Mucosa of stomach (tissue), 1 donor: ENCODE data around the gene RFX7.

Experiments
- H3K27me3 ChIP-seq: one replicate; pipeline ENCODE4 v1.7.0; 2013; ENCODE audit warnings: mild to moderate bottlenecking, low read length; ENCODE audit not compliant: control insufficient read depth, insufficient read depth
- H3K36me3 ChIP-seq: one replicate; pipeline ENCODE4 v1.7.0; 2013; ENCODE audit warnings: low read length; ENCODE audit not compliant: control insufficient read depth, insufficient read depth
- H3K4me1 ChIP-seq: one replicate; pipeline ENCODE4 v1.7.0; 2013; ENCODE audit warnings: mild to moderate bottlenecking, low read length; ENCODE audit not compliant: control insufficient read depth, insufficient read depth
- H3K4me3 ChIP-seq: one replicate; pipeline ENCODE4 v1.7.0; 2013; ENCODE audit warnings: low read length
- H3K9ac ChIP-seq: one replicate; pipeline ENCODE4 v1.7.0; 2013; ENCODE audit warnings: mild to moderate bottlenecking, low read length, moderate library complexity
- H3K9me3 ChIP-seq: one replicate; pipeline ENCODE4 v1.7.0; 2013; ENCODE audit warnings: mild to moderate bottlenecking, low read length, moderate library complexity; ENCODE audit not compliant: control insufficient read depth
- donor health status: Pancreatic carcinoma.

RFX7 gene

GRCh38 chr15:56088389-56088788 is 155.3 kb downstream of the RFX7 start:
- Histone ChIP-seq H3K9ac (no peak overlapping the region), H3K36me3 (peaks cover 1% of the 10 kb centered on the region), H3K27me3 (no peaks in the 10 kb centered on the region), H3K4me1 (no peaks in the 10 kb centered on the region), H3K4me3 (no peak overlapping the region), H3K9me3 (no peaks in the 10 kb centered on the region)

GRCh38 chr15:56086566-56086965 is 157.1 kb downstream of the RFX7 start:
- no peaks in the 10 kb centered on the region for H3K4me1 ChIP-seq
- H3K4me3 ChIP-seq: no peak overlapping the region
- H3K9ac ChIP-seq: no peak overlapping the region
- H3K36me3 ChIP-seq: no peaks in the 10 kb centered on the region
- H3K27me3 ChIP-seq: no peaks in the 10 kb centered on the region
- H3K9me3 ChIP-seq: no peaks in the 10 kb centered on the region

- H3K4me1 ChIP-seq: no peaks in the 10 kb centered on the region
- no peaks in the 10 kb centered on the region for H3K27me3 ChIP-seq
- no peaks in the 10 kb centered on the region for H3K9me3 ChIP-seq
- no peak overlapping the region for H3K4me3 ChIP-seq
- H3K9ac ChIP-seq: no peak overlapping the region
- H3K36me3 ChIP-seq: no peaks in the 10 kb centered on the region
Observed at GRCh38 chr15:56082263-56082761, 161.4 kb downstream of the RFX7 start.

DNA sequence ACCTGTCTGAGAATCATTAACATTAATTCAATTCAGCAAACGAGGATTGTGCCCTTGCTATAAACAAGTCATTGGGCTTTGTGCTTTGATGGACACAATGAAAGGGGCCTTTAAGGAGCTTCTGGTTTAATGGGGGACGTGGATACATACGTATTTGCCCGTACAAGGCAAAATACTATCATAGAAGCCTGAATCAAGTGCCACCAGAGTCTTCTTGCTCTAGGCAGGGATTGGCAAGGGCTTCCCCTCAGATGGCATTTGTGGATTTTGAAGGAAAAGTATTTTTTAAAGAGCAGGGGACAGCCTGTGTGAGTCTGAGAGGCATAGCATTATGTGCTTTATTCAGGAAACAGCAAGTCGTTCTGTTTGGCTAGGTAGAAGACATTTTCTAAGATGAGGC is 166.6 kb downstream of the RFX7 start:
- no peaks in the 10 kb centered on the region for H3K9me3 ChIP-seq
- no peaks in the 10 kb centered on the region for H3K4me1 ChIP-seq
- no peak overlapping the region for H3K9ac ChIP-seq
- no peaks in the 10 kb centered on the region for H3K27me3 ChIP-seq
- H3K4me3 ChIP-seq: no peak overlapping the region
- H3K36me3 ChIP-seq: no peaks in the 10 kb centered on the region

- Histone ChIP-seq H3K4me1 (no peaks in the 10 kb centered on the region), H3K9ac (no peak overlapping the region), H3K27me3 (no peaks in the 10 kb centered on the region), H3K9me3 (no peaks in the 10 kb centered on the region), H3K36me3 (no peaks in the 10 kb centered on the region), H3K4me3 (no peak overlapping the region)
Observed at GRCh38 chr15:56076640-56077039, 167.0 kb downstream of the RFX7 start.

GRCh38 chr15:56074481-56075265 is 169.0 kb downstream of the RFX7 start:
- H3K9ac ChIP-seq: no peak overlapping the region
- H3K4me1 ChIP-seq: no peaks in the 10 kb centered on the region
- H3K36me3 ChIP-seq: no peaks in the 10 kb centered on the region
- H3K4me3 ChIP-seq: no peak overlapping the region
- no peaks in the 10 kb centered on the region for H3K9me3 ChIP-seq
- no peaks in the 10 kb centered on the region for H3K27me3 ChIP-seq

- Histone ChIP-seq H3K36me3 (no peaks in the 10 kb centered on the region), H3K4me3 (no peak overlapping the region), H3K9me3 (no peaks in the 10 kb centered on the region), H3K27me3 (no peaks in the 10 kb centered on the region), H3K9ac (no peak overlapping the region), H3K4me1 (no peaks in the 10 kb centered on the region)
Observed at GRCh38 chr15:56064152-56064551, 179.5 kb downstream of the RFX7 start.

GRCh38 chr15:56059716-56060115 is 184.0 kb downstream of the RFX7 start:
- no peaks in the 10 kb centered on the region for H3K27me3 ChIP-seq
- H3K36me3 ChIP-seq: no peaks in the 10 kb centered on the region

DNA sequence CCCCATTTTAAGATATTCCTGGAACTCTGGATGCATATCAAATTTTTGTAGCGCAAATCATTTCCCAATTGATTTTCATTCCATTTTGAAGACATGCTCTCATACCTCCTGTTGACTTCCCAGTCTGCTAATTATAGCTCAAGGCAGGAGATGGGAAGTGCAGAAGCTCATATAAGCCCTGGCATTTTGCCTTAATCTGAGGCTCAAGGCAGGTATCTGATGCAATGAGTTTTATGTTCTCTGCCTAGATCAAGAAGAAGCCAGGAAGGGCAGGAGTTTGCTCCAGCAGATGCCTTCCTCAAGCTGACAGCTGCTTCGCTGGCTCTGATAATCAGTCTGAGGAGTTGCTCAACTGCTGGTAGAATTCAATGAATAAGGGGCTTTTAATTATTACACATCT is 184.7 kb downstream of the RFX7 start:
- H3K4me1 ChIP-seq: no peaks in the 10 kb centered on the region
- no peak overlapping the region for H3K9ac ChIP-seq

More at GRCh38 chr15:56059716-56060115, 184.0 kb downstream of the RFX7 start:
- Histone ChIP-seq H3K9me3 (no peaks in the 10 kb centered on the region), H3K4me1 (no peaks in the 10 kb centered on the region), H3K9ac (no peak overlapping the region), H3K4me3 (no peak overlapping the region)

DNA sequence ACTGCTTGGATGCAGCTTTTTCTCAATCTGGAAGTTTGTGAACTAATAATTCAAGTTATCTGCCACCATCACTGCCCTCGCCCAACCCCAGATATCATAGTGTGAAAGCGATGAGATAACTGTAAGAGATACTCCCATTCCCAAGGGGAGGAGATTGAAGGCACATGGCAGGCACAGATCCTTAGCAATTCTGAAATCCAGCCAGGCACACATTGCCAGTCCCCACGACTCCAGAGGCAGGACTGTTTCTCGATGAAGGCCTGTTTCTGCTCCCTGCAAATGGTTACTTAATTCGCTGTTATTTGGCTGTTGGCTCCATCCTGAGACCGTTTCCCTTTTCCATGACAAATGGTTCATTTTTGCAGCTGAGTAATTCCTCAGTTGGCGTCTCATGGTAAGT is 187.1 kb downstream of the RFX7 start:
- H3K9ac ChIP-seq: no peak overlapping the region
- H3K4me3 ChIP-seq: no peak overlapping the region
- H3K9me3 ChIP-seq: no peaks in the 10 kb centered on the region
- H3K36me3 ChIP-seq: no peaks in the 10 kb centered on the region
- no peaks in the 10 kb centered on the region for H3K4me1 ChIP-seq
- H3K27me3 ChIP-seq: no peaks in the 10 kb centered on the region

More for the DNA sequence above, 184.7 kb downstream of the RFX7 start:
- Histone ChIP-seq H3K9me3 (no peaks in the 10 kb centered on the region), H3K27me3 (no peaks in the 10 kb centered on the region), H3K4me3 (no peak overlapping the region), H3K36me3 (no peaks in the 10 kb centered on the region)

GRCh38 chr15:56053046-56053400 is 190.7 kb downstream of the RFX7 start:
- Histone ChIP-seq H3K4me1 (no peaks in the 10 kb centered on the region), H3K36me3 (no peaks in the 10 kb centered on the region), H3K9ac (no peak overlapping the region), H3K4me3 (no peak overlapping the region), H3K27me3 (no peaks in the 10 kb centered on the region), H3K9me3 (no peaks in the 10 kb centered on the region)

DNA sequence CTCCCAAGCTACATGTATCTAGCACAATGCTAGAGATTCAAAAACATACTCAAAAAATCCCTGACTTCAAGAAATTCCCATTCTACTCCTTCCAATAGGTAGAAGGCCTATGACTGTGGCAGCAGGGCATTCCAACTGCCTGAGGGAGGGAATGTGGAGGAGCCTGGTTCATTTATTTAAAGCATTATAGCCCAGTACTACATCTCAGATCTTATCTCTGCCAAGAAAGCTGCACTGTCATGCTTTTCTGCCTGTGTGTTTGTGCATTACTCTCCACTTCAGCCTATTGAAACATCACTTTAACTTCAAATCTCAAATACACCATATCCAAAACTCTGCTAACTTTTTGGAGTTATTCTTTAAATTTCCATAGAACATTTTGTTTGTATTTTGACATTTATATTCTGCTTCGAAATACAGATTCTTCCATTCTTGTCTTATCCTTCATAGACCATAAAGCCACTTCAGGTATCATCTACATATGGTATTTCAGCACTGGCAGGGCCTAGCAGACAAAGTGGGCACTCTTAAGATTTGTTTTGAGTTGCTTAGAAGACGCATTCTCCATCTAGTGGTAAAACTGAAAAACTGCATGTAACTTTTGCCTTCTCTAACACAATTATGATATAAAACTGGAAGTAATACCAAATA is 191.2 kb downstream of the RFX7 start:
- Histone ChIP-seq H3K27me3 (no peaks in the 10 kb centered on the region), H3K4me1 (no peaks in the 10 kb centered on the region), H3K36me3 (no peaks in the 10 kb centered on the region), H3K9me3 (no peaks in the 10 kb centered on the region), H3K9ac (no peak overlapping the region), H3K4me3 (no peak overlapping the region)
